T-helper 9 cell (primary cell): ENCODE measurements around the gene NMT2.

Source experiments
- DNase-seq: peaks from one replicate; pipeline ENCODE4 v3.0.0-alpha.2; 2020

The NMT2 gene

GRCh38 chr10:15180736-15181135 is 12.2 kb upstream of the NMT2 start:
- DNase-seq: no peak

- DNase-seq: no peak
Observed at GRCh38 chr10:15176269-15176668, 7.8 kb upstream of the NMT2 start.

GRCh38 chr10:15175587-15175986 is 7.1 kb upstream of the NMT2 start:
- no peak for DNase-seq

GRCh38 chr10:15172306-15172840 is 3.9 kb upstream of the NMT2 start:
- no peak for DNase-seq

- DNase-seq: peak; percentile 45
Observed at GRCh38 chr10:15169555-15170401, 1.3 kb upstream of the NMT2 start.

GRCh38 chr10:15168786-15169554 is 477 bp upstream of the NMT2 start:
- peak; percentile 99 for DNase-seq

- DNase-seq: peak; percentile 37
Observed at GRCh38 chr10:15167411-15168290, 842 bp downstream of the NMT2 start.

GRCh38 chr10:15166325-15166724 is 2.2 kb downstream of the NMT2 start:
- DNase-seq: no peak

GRCh38 chr10:15163253-15163828 is 5.2 kb downstream of the NMT2 start:
- no peak for DNase-seq

GRCh38 chr10:15158972-15159371 is 9.5 kb downstream of the NMT2 start:
- no peak for DNase-seq

- DNase-seq: no peak
Observed at GRCh38 chr10:15158448-15158847, 10.0 kb downstream of the NMT2 start.

GRCh38 chr10:15155978-15156656 is 12.4 kb downstream of the NMT2 start:
- DNase-seq: no peak

GRCh38 chr10:15152556-15152955 is 15.9 kb downstream of the NMT2 start:
- no peak for DNase-seq

GRCh38 chr10:15150563-15150962 is 17.9 kb downstream of the NMT2 start:
- no peak for DNase-seq

- DNase-seq: no peak
Observed at GRCh38 chr10:15149042-15149771, 19.3 kb downstream of the NMT2 start.

GRCh38 chr10:15147594-15148392 is 20.7 kb downstream of the NMT2 start:
- DNase-seq: no peak

- no peak for DNase-seq
Observed at GRCh38 chr10:15146366-15146765, 22.1 kb downstream of the NMT2 start.

GRCh38 chr10:15144788-15145187 is 23.7 kb downstream of the NMT2 start:
- DNase-seq: no peak

GRCh38 chr10:15141136-15142054 is 27.1 kb downstream of the NMT2 start:
- DNase-seq: no peak
